8988T (cell line): Measurements from ENCODE around the gene LRRC4C.

Experiments used
- DNase-seq: peaks from one replicate; pipeline ENCODE4 v3.0.0; 2011

LRRC4C gene

DNA sequence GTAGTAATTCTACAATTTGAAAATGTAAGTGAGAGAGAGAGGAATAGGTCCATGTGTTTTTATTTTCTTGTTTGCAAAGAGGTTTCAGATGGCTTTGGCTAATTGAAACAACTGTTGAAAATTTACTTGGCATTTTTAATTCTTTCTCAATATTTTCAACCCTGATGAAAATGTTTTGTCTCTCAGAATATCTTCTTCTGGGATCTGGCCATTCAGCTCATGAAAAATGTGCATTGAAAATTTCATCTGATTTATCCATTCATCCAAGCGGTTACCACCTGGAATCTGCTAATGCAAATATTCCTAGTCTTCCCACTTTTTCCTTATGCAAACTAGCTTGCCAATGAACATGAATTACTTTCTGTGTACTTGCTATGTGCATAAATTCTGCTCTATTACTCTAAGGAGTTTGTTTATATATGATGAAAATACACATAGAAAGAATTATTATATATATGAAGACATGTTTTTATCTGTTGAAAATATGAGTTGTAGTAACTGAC, 621.2 kb downstream of the LRRC4C start:
- DNase-seq, result no peak

DNA sequence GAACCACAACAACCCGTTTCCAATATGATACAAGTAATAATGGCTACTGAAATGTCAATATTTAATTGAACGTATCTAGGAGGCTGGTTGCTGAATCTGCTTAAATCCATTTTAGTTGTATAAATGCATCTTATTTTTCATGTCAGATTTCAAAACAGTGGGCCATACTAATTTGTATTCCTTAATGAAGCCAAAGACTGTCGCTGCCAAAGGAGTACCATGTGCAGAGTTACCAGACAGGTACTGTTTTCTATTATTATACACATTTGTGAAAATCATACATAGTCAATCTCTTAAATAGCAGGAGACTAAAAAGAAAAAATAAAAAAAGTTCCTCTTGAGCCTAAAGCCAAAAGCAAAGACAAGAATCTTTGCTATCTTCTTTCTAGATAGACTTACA, 632.3 kb downstream of the LRRC4C start:
- DNase-seq, result no peak

DNA sequence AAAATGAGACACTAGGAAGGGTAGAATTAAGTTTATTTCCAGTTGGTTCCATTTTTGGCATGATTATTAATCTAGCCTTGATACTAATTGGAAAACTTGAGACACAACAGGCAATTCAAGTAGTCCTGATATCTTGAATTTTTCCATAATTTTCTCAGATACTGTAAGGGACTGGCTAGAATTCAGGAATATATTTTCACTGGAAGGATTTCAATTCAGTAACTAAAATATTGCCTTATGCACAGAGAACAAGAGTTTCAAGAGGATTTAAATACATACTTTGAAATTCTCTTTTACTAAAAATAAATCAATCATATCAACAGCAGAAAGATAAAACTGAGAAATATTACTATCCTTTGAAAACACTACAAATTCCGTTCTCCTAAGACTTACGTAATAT, 632.9 kb downstream of the LRRC4C start:
- no peak for DNase-seq

DNA sequence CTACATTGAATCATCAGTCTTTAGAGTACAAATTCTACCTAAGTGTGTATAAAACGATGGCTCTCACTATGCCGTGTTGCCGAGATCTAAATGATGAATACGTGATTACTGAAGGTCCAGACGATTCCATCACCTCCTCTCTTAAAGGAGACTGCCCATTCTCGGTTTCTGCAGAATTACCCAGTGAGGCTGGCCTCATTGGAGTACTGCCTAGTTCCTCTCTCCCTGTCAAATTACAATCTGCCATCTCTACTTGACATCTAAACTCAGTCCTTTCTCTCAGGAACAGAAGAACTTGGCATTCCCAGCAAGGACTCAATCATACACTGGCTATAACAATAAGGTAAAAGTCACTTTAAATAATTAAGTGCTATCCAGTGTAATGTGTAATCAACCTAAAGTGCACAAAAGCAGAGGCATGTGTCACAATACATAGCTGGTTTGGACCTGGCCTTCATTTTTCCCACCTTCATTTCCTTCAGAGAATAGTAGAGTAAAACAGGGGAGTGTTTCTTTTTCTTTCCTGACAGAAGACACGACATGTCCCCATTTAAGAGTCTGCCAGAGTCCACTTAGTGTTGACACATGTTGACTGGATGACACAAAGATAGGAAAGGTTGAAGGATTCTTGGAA, 634.1 kb downstream of the LRRC4C start:
- no peak for DNase-seq

DNA sequence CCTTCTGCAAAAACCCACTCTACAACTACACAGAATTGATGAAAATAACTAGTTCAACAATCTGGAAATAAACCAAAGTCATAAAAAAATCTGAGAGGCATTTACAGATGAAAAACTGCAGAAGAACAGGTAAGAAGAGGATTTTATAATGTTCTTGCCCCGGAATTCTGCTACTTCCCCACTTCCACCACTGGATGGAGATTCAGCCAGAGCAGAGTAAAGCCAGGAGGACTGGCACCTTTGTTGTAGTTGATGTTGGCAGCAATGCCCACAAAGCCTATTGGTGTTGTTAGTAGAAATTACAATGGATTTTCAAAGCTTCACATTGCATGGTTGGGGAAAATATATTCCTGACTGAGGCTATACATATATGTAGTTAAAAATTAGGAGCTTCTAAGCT, 640.2 kb downstream of the LRRC4C start:
- no peak for DNase-seq

DNA sequence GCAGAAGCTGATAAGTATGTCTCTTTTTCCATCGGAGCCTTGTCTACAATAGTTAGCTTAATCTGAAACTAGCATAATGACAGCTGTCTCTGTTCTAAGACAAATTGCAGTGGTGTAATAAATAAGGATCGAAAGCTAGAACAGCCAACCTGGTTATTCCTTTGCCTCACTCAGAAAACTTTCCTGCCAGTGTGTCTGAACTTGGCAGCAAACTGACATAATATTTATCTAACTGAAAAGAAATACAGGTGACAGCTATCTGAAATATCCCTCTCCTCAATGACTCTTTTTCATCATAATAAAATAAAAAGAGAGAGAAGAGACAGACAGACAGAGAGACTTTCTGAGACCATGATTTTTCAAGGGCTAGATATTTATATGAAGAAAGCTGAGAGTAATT, 642.5 kb downstream of the LRRC4C start:
- no peak for DNase-seq

DNA sequence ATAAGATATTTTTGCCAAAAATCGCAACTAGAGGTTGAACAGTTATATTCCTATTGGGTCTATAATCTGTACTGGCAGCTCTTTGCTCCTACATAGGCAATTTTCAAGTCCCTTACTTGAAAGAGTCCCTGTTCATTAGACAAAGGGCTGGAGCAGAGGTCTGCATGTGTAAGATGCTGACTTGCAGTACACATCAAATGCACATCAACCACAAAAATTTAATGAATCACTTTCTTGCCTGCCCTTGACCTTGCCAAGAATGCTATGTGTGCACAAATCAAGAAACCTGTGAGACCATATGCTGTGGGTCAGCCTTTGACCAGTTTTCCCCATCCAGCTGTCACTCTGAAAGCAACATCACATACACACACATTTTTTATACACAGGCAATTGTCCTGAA, 661.5 kb downstream of the LRRC4C start:
- DNase-seq, result no peak

DNA sequence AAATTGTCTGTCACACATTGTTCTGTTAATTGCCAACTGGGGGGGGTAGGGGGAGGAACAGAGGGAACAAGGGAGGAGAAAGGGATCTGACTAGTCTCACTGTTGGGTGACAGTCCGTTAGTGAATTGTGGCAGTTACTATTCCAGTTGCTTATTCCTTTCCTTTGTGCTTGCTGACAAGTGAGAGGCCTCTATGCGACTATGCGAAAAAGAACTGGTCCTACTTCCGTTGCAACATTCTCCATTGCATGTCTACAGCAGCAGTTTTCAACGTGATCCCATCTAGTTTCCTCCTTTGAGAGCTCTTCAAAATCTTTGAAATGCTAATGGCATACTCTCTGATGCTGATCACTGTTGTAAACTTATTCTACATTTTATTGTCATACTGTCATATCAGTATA, 672.2 kb downstream of the LRRC4C start:
- no peak for DNase-seq

DNA sequence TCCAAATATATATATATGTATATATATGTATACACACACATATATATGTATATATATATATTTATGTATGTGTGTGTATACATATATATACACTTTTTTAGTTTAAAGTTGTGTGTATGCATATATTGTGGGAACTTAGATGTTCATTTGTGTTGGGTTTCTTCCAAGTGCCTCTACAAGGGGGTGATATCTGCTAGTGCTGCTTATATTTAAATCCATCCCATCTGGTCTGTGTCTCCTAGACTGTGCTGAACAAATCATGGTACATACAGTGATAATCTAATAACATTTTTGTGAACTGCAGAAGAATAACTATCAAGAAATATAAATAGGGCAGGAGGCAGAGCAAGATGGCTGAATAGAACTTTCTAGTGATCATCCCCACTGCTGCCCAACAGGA, 696.4 kb downstream of the LRRC4C start:
- no peak for DNase-seq

DNA sequence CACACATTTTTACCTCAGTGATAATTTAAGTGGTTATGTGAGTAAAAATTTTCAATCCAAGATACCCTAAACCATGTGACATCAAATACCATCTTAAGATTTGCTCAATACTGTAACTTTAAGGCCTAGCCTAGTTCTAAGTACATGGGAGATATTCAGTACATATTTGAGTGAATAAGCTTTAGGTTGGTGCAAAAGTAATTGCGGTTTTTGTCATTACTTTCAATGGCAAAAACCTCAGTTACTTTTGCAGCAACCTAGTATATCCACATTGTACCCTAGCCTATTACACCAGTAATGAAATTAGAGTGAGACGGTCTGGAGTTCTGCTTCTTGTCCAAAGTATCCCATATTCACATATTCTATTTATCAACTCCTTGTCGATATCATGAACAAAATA, 700.1 kb downstream of the LRRC4C start:
- no peak for DNase-seq

DNA sequence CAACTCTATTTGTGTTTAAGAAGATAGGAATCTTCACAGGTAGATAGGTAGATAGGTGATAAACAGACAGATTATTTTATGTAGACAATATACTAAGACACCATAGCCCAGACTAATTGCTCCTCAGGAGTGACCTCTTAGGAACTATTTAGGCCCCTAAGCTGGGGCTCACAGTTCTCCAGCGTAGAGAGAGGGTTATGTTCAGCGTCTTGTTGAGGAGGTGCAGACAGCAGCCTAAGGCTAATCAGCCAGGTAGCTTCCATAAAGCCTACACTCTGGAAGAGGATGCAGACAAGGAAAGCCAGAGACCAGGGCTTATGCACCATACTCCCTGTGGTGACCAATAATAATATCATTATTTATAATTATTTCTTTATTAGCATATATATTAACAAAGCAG, 705.2 kb downstream of the LRRC4C start:
- no peak for DNase-seq

DNA sequence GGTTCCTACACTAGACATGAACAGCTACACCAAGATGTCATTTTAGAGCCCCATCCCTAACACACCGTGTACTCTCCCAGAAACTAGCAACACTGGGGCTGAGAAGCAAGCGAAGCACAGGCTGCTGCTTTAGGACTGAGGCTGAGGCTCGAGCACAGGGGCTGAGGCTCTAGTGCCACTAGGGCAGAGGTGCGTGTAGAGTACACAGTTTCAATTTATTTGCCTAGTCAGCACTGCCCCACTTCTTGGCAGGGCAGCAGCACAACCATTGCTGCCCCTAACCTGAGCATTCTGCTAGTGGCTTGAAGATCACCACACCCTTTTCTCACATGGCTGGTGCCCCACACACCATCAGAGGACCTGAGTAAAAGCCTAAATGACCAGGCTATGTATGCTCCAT, 713.2 kb downstream of the LRRC4C start:
- DNase-seq, result no peak

DNA sequence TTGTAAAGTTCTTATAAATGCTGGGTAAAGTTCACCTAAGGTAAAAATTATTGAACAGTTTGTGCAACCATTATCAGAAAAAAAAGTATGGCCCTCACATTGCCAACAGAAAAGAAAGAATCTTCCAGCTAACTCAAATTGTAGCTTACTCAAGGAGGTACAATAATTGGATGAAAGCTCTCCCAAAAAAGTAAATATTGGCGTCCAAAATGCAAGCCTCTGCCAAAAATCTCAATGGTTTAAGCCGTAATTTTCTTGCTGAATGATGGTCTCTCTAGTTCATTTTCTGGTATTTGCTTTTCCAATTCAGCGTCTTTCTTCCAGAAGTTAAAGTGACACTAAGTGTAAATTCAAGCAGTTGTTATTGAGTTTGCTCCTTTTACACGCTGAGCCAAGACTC, 727.3 kb downstream of the LRRC4C start:
- DNase-seq, result no peak

DNA sequence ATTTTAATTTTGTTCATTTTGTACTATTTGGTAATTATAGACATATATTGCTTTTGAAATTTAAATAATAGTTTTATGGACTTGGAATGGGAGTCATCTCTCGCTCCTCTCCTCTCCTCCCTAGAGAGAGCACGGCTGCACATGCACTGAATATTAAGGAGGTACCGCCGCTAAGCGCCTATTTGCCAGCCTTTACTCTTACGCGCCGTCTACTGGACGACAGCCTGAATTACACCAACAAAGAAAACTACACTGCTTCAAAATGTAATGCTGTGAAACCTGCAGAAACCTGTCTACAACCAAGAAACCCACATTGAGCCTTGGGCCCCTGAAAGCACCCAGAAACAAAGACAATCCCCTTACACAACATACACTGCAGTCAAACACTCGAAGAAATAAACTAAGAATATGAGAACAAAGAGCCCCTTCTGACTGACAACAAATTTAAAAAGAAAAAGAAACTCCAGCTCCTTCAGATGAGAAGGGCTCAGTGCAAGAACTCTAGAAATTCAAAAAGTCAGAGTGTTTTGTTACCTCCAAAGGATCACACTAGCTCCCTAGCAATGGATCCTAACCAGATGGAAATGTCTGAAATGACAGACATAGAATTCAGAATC, 737.2 kb downstream of the LRRC4C start:
- no peak for DNase-seq

DNA sequence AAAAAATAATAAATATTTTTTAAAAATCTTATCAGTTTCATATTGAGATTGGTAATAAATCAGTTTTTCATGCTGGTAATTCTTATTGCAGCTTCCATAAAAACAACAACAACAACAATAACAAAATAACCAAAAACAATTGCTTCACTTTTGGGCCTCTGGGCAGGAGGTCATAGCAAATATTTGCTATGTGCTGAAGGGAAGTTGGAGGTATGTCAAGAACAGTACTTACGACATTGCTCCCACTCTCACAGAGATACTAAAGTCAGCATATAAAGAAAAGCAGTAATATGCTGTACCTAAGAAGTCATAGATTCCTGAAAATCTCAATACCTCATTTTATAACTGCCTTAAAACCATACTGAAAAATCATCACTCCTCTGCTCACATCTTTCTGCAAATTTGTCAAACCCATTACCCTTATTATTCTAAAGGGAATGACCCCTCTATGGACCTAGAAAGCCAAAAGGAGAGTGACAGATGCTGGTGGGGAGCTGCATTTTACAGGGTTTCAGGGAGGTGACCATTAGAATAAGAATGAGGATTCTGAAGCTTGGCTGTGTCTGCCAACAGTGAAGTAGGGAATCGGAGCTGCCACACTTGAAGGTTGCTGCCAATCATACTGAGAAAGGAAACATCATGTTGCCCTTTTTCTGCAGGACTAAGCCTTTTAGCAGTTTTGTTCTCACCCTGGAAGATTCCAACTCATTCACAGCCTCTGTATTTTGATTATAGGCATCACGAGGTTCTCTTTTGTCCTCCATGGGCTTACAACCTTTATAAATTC, 742.9 kb downstream of the LRRC4C start:
- no peak for DNase-seq

DNA sequence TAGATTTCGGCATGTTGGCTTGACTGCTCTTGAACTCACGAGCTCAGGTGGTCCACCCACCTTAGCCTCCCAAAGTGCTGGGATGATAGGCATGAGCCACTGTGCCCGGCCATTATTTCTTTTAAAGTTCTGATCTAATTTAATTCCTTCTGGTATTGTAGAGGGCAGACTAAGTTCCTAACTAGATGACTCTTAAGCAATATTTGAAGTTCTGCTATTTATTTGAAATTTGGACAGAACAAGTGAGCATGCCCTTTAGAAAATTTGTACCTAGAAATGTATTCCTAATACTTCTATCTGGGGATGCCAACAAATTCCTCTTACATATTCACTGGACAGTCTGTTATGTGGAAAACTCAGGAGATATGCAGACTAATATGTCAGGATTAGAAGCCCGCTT, 746.4 kb downstream of the LRRC4C start:
- DNase-seq, result no peak

DNA sequence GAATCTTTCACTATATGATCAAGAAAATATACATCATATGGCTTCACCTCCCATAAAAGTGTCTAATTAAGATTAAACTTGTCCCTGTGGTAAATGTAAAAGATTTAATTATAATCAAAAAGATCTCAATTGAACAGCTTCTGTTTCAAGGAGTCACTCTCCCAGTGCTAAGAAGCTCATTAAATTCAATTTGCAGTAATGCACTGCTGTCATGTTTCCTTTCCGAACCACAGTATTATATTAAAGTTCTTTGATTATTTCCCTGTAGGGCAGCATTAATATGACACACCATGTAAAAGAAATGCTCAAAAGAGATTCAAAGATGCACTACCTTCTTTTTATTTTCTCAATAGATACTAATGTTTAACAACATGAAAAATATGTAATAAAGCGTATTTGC, 758.4 kb downstream of the LRRC4C start:
- DNase-seq, result no peak

DNA sequence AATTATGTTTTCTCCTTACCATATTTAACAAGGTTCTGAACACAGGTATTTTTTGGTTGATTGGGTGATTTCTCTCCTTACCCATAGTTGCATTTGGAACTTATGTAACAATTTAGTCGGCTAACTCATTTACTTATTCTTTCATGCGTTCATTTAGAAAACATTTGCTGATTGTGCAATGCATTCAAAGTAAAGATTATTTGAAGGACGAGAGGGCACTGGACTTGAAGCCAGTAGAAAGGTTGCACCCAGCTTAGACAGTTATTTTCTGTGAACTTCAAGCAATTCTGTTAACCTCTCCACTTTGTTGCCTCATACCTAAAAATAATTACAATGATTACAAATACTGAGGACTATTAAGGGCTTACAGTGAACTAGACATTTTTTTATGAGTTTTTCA, 769.6 kb downstream of the LRRC4C start:
- no peak for DNase-seq

DNA sequence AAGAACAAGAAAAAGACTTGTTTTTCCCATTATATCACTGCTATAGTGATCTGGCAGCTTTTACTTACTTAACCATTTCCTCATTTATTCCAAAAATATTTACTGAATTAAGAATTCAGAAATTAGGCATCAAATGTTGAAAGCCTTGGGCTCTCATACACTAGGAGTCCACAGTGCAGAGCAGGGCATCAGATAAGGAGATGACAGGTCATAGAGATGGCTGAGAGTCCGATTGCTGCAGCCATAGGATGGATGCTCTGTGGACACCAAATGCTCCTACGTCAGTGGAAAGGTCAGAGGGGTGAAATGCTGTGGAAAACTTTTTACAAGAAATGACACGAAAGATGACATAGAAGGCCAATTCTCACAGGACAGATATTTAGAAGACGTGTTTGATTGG, 771.1 kb downstream of the LRRC4C start:
- DNase-seq, result no peak

DNA sequence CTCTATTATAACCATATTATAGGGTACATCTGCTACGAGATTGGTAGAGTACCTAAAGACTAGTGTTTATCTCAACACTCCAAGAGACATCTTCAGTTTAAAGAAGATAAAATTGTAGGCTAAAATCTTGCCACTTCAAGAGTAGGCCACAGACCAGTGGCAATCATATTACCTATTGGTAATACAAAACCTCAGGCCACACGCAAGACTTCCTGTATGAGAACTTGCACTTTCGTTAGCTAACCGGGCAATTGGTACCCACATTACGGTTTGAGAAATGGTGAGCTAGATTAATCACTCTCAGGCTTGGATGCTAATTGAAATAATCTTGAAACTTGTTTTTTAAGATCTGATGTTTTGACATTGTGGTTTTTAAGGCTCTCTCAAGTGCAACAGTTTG, 772.7 kb downstream of the LRRC4C start:
- no peak for DNase-seq

DNA sequence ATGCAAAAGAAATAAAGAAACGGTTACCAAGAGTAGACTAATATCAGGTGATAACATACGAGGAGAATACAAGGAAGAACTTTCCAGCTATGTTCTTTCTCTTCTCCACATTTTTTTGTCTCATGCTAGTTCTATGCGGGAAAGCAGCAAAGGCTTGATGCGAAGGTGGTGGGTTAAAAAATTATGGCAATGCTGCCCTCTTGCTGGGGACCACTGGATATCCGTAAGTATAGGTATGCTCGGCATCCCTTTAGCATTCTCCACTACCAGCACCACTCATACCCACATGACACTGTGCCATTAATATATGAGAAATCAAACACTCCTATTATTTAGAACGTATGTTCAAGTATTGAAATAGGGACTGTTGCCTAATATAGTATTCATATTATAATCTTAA, 776.4 kb downstream of the LRRC4C start:
- no peak for DNase-seq

DNA sequence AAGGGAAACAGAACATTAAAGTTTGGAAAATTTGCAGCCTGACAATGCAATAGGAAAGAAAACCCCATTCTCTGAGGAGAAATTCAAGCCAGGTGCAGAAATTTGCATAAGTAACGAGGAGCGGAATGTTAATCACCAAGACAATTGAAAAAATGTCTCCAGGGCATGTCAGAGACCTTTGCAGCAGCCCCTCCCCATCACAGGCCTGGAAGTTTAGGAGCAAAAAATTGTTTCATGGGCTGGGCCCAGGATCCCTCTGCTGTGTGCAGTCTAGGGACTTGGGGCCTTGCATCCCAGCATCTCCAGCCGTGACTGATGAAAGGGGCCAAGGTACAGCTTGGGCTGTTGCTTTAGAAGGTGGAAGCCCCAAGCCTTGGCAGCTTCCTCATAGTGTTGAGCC, 780.2 kb downstream of the LRRC4C start:
- no peak for DNase-seq

DNA sequence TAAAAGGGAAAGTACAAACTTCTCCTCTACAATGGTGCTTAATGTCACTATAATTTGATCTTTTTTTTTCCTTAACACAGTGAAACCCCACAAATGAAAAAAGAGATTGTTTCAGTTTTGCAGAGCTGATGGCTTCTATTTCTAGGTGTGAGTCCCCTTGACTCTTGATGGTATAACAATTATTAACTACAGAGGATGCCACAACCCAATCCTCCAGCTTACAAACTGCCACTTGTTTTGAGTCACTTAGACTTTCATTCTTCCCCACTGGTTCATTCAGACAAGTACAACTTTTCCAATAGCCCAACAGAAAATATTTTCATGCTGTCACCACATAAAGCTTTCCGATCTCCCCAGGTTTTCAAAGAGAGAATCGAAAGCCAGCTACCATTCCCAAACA, 812.2 kb downstream of the LRRC4C start:
- no peak for DNase-seq

DNA sequence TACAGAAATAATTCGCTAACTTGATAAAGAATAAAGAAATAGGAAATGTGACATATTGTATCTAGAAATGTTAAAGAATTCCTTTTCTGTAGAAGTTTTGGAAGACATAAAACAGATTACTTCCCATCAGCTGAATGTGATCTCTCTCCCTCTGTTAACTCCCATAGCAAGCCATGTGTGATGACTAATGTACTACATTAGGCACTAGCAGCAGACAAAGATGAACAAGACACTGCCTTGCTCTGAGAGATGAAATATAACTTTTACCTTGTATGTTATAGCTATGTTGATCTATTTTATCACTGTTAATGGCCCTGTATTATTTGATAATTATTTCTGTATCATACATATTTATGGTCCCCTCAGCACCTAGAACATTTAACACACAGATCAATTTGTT, 817.2 kb downstream of the LRRC4C start:
- DNase-seq, result no peak
